AG09309 (cell line): ENCODE measurements around the gene DNM3.
A peak's percentile ranks its signal among the peaks of the same experiment; 100 is the strongest.

Experiments
- DNase-seq: peaks from one replicate; pipeline ENCODE4 v3.0.0-alpha.2; 2010; ENCODE audit warnings: low read depth
- H3K4me3 ChIP-seq: 2 replicates; pipeline ENCODE4 v1.5.1; 2011; ENCODE audit warnings: mild to moderate bottlenecking, low read depth, low read length, moderate library complexity; ENCODE audit not compliant: control insufficient read depth
- CTCF ChIP-seq: IDR thresholded peaks from 2 replicates; pipeline ENCODE4 v1.5.1; 2011; ENCODE audit warnings: mild to moderate bottlenecking, low read depth, low read length, inconsistent platforms; ENCODE audit not compliant: insufficient read depth, control insufficient read depth; ENCODE audit errors: missing control alignments

DNM3 gene

GRCh38 chr1:172397221-172397620, 555.9 kb downstream of the DNM3 start:
- no peak for TF ChIP-seq CTCF
- H3K4me3 ChIP-seq, result no peak overlapping the region
- no peak for DNase-seq

GRCh38 chr1:172397633-172398032, 556.3 kb downstream of the DNM3 start:
- no peak overlapping the region for H3K4me3 ChIP-seq
- DNase-seq, result no peak
- TF ChIP-seq CTCF, result no peak

- DNase-seq, result no peak
- H3K4me3 ChIP-seq, result no peak overlapping the region
- TF ChIP-seq CTCF, result no peak
Measured at GRCh38 chr1:172398193-172398592, 556.9 kb downstream of the DNM3 start.

- TF ChIP-seq CTCF, result peak; percentile 40
- no peak overlapping the region for H3K4me3 ChIP-seq
- DNase-seq, result peak; percentile 97
Measured at GRCh38 chr1:172398970-172399755, 557.9 kb downstream of the DNM3 start.

GRCh38 chr1:172399756-172400721, 558.7 kb downstream of the DNM3 start:
- H3K4me3 ChIP-seq, result no peak overlapping the region
- no peak for DNase-seq

More at GRCh38 chr1:172399756-172400721, 558.7 kb downstream of the DNM3 start:
- TF ChIP-seq CTCF, result no peak
